CD14-positive monocyte (primary cell): ENCODE data around the gene BTC. TPM values are rescaled to one million over a fixed set of nuclear protein-coding genes. Genes with fewer than 3 reads are reported as not detected.
"Not testable (repeated sequence)": the region's sequence is repeated elsewhere in the genome, so short reads cannot be mapped to it uniquely, and the experiment has no call there.

Experiments used
- DNase-seq, 3 donors: peaks; one replicate each; pipeline ENCODE4 v3.0.0-alpha.2; 2011 to 2022
- H2AFZ ChIP-seq: 2 replicates; pipeline ENCODE4 v1.6.0; 2012; ENCODE audit warnings: mild to moderate bottlenecking, low read depth, low read length, inconsistent platforms; ENCODE audit not compliant: insufficient read depth, poor library complexity, severe bottlenecking
- H3K27ac ChIP-seq, 2 donors: 1 replicate in 1 of 2; 2 replicates in 1 of 2; pipeline ENCODE4 v1.5.1; 2012 to 2013; ENCODE audit warnings: low read length in 2 of 2, control low read depth in 1 of 2, inconsistent platforms in 1 of 2, low read depth in 1 of 2, mild to moderate bottlenecking in 1 of 2
- H3K27me3 ChIP-seq, 2 donors: one replicate each; pipeline versions ENCODE4 v1.6.0 to v1.6.1; 2011 to 2013; ENCODE audit warnings: low read length in 2 of 2; ENCODE audit not compliant: control insufficient read depth in 2 of 2, insufficient read depth in 2 of 2
- H3K36me3 ChIP-seq, 2 donors: replicated peaks in 1 of 2; 1 replicate in 1 of 2; 2 replicates in 1 of 2; pipeline versions ENCODE4 v1.5.1 to v1.6.1; 2012 to 2013; ENCODE audit warnings: low read length in 2 of 2, control low read depth in 1 of 2, inconsistent platforms in 1 of 2, mild to moderate bottlenecking in 1 of 2; ENCODE audit not compliant: insufficient read depth in 2 of 2, control insufficient read depth in 1 of 2
- H3K4me1 ChIP-seq, 2 donors: 1 replicate in 1 of 2; 2 replicates in 1 of 2; pipeline versions ENCODE4 v1.5.1 to v1.6.1; 2012 to 2013; ENCODE audit warnings: low read length in 2 of 2, control low read depth in 1 of 2, inconsistent platforms in 1 of 2, mild to moderate bottlenecking in 1 of 2, moderate library complexity in 1 of 2; ENCODE audit not compliant: insufficient read depth in 2 of 2, control insufficient read depth in 1 of 2
- H3K4me2 ChIP-seq: replicated peaks from 2 replicates; pipeline ENCODE3; 2012; ENCODE audit warnings: low read length, moderate library complexity, mild to moderate bottlenecking; ENCODE audit not compliant: poor library complexity, severe bottlenecking; ENCODE audit errors: extremely low read depth
- H3K4me3 ChIP-seq, 3 experiments: fragments of 200-600 bp in 1 of 3; sonication (generic) in 1 of 3; replicated peaks in 1 of 3; 1 replicate in 2 of 3; 2 replicates in 1 of 3; pipeline ENCODE4 v1.5.1; 2011 to 2013; ENCODE audit warnings: low read length in 3 of 3, mild to moderate bottlenecking in 3 of 3, control low read depth in 2 of 3, low read depth in 2 of 3, inconsistent platforms in 1 of 3, moderate library complexity in 1 of 3
- H3K79me2 ChIP-seq: 2 replicates; pipeline ENCODE4 v1.6.0; 2012; ENCODE audit warnings: mild to moderate bottlenecking, control low read depth, inconsistent platforms, low read length, moderate library complexity; ENCODE audit not compliant: insufficient read depth
- H3K9ac ChIP-seq: 2 replicates; pipeline ENCODE4 v1.6.0; 2017; ENCODE audit warnings: low read length, mild to moderate bottlenecking; ENCODE audit not compliant: insufficient read depth, poor library complexity, severe bottlenecking
- H3K9me3 ChIP-seq, 2 donors: replicated peaks in 1 of 2; 1 replicate in 1 of 2; 2 replicates in 1 of 2; pipeline versions ENCODE4 v1.5.1 to v1.6.1; 2012 to 2013; ENCODE audit warnings: low read length in 2 of 2, control low read depth in 1 of 2; ENCODE audit not compliant: control insufficient read depth in 1 of 2, insufficient read depth in 1 of 2
- H4K20me1 ChIP-seq: 2 replicates; pipeline ENCODE4 v1.6.0; 2012; ENCODE audit warnings: mild to moderate bottlenecking, low read length, control low read depth, moderate library complexity; ENCODE audit not compliant: insufficient read depth
- H3K27ac Mint-ChIP-seq, 7 donors: one replicate each; pipeline ENCODE4 v1.8.0; 2020; ENCODE audit warnings: mild to moderate bottlenecking in 7 of 7, mixed read lengths in 7 of 7, moderate library complexity in 6 of 7, inconsistent platforms in 2 of 7
- H3K27me3 Mint-ChIP-seq, 3 donors: one replicate each; pipeline ENCODE4 v1.8.0; 2021 to 2022; ENCODE audit warnings: low read depth in 3 of 3, mild to moderate bottlenecking in 3 of 3, mixed read lengths in 3 of 3, moderate library complexity in 3 of 3, inconsistent platforms in 1 of 3
- H3K36me3 Mint-ChIP-seq, 2 donors: one replicate each; pipeline ENCODE4 v1.8.0; 2020; ENCODE audit warnings: mixed read lengths in 2 of 2, inconsistent platforms in 1 of 2, mild to moderate bottlenecking in 1 of 2
- H3K4me1 Mint-ChIP-seq: one replicate; pipeline ENCODE4 v1.8.0; 2020; ENCODE audit warnings: mild to moderate bottlenecking, mixed read lengths
- H3K4me3 Mint-ChIP-seq, 2 donors: one replicate each; pipeline ENCODE4 v1.8.0; 2020; ENCODE audit warnings: mild to moderate bottlenecking in 2 of 2, mixed read lengths in 2 of 2, moderate library complexity in 1 of 2
- H3K9me3 Mint-ChIP-seq, 7 donors: one replicate each; pipeline ENCODE4 v1.8.0; 2020 to 2022; ENCODE audit warnings: mixed read lengths in 7 of 7, mild to moderate bottlenecking in 6 of 7, moderate library complexity in 6 of 7, inconsistent platforms in 2 of 7
- CTCF ChIP-seq: fragments of 200-600 bp; IDR thresholded peaks from one replicate; pipeline ENCODE4 v1.8.0; 2022; ENCODE audit warnings: antibody characterized with exemption, mild to moderate bottlenecking
- WGBS: methylation state at CpG from one replicate; pipeline ENCODE4 v1.1.5; 2013; ENCODE audit warnings: missing lambda C conversion rate; ENCODE audit not compliant: insufficient coverage; 5-methylcytosine and 5-hydroxymethylcytosine counted together
- intact Hi-C, 2 donors: fragments of 100-400 bp; cut with micrococcal nuclease; formaldehyde crosslinking; loops; one replicate each; pipeline versions ENCODE4 v1.15.0 to v1.15.1; 2023
- polyA plus RNA-seq, 3 donors: library from polyadenylated mRNA; depleted of rRNA in 1 of 3; unstranded in 2 of 3; stranded (reverse) in 1 of 3; fragments of 300-500 nt in 2 of 3; fragments of >200 nt in 1 of 3; fragmentation: Illumina TruSeq in 2 of 3; gene quantifications; 1 replicate in 2 of 3; 2 replicates in 1 of 3; pipeline ENCODE4 v1.2.3, GENCODE V29; 2012 to 2021

Gene BTC
- polyA plus RNA-seq, 3 donors: not detected

- Mint-ChIP-seq H3K36me3 (no peaks in the 10 kb centered on the region), H3K27ac (no peak overlapping the region), H3K4me1 (no peaks in the 10 kb centered on the region), H3K9me3 (peaks cover 0 to 5% (median 2%) of the 10 kb centered on the region in 7 donors), H3K27me3 (peaks cover 1 to 7% (median 2%) of the 10 kb centered on the region in 3 donors), H3K4me3 (no peak overlapping the region)
- H4K20me1 ChIP-seq: no peaks in the 10 kb centered on the region
- H3K27me3 ChIP-seq: no peaks in the 10 kb centered on the region
- TF ChIP-seq CTCF: no peak
- no peaks in the 10 kb centered on the region for H3K79me2 ChIP-seq
- H3K4me1 ChIP-seq: no peaks in the 10 kb centered on the region
- H3K9ac ChIP-seq: no peak overlapping the region
- intact Hi-C loops: no loop called here
- H3K27ac ChIP-seq: no peak overlapping the region
- no peaks in the 10 kb centered on the region for H3K9me3 ChIP-seq
- H3K4me2 ChIP-seq: no peak overlapping the region
- no peak for DNase-seq
- no peak overlapping the region for H3K4me3 ChIP-seq
- H2AFZ ChIP-seq: no peak overlapping the region
- H3K36me3 ChIP-seq: no peaks in the 10 kb centered on the region
Measured at GRCh38 chr4:74821541-74821940, 27.2 kb upstream of the BTC start.

- intact Hi-C loops: no loop called here
- Histone ChIP-seq H3K9me3 (no peaks in the 10 kb centered on the region), H3K27ac (no peak overlapping the region), H3K36me3 (no peaks in the 10 kb centered on the region), H3K4me3 (no peak overlapping the region), H3K79me2 (no peaks in the 10 kb centered on the region), H4K20me1 (no peaks in the 10 kb centered on the region), H3K4me2 (no peak overlapping the region), H3K4me1 (no peaks in the 10 kb centered on the region), H3K27me3 (no peaks in the 10 kb centered on the region), H3K9ac (no peak overlapping the region), H2AFZ (no peak overlapping the region)
- Mint-ChIP-seq H3K9me3 (peaks cover 0 to 2% (median 0%) of the 10 kb centered on the region in 7 donors), H3K4me3 (no peak overlapping the region), H3K36me3 (no peaks in the 10 kb centered on the region), H3K27ac (no peak overlapping the region), H3K27me3 (no peaks in the 10 kb centered on the region), H3K4me1 (peaks cover 2% of the 10 kb centered on the region)
- no peak for DNase-seq
- no peak for TF ChIP-seq CTCF
Measured at GRCh38 chr4:74814052-74814451, 19.7 kb upstream of the BTC start.

GRCh38 chr4:74812056-74812455, 17.7 kb upstream of the BTC start:
- H3K27me3 ChIP-seq, H3K9me3 Mint-ChIP-seq, H3K27ac ChIP-seq, intact Hi-C loops, H3K79me2 ChIP-seq, DNase-seq, H3K27me3 Mint-ChIP-seq, H3K36me3 ChIP-seq, H4K20me1 ChIP-seq, H3K4me1 ChIP-seq, H3K4me2 ChIP-seq, H3K36me3 Mint-ChIP-seq, H3K4me3 Mint-ChIP-seq, H2AFZ ChIP-seq, H3K27ac Mint-ChIP-seq, H3K9me3 ChIP-seq, H3K9ac ChIP-seq, H3K4me3 ChIP-seq, H3K4me1 Mint-ChIP-seq: not testable (repeated sequence)
- WGBS: no CpG with 5 or more reads among the region's 3 CpGs
